Thoracic aorta (tissue), 2 donors: ENCODE measurements around the gene COL21A1. TPM values are rescaled to one million over a fixed set of nuclear protein-coding genes. Genes with fewer than 3 reads are reported as not detected.

Source experiments
- ATAC-seq: fragments of 150-250 bp; one replicate; pipeline ENCODE4 v1.8.0; 2017; ENCODE audit warnings: low read depth; ENCODE audit not compliant: insufficient number of reproducible peaks, low FRiP score
- DNase-seq: peaks from one replicate; pipeline ENCODE4 v3.0.0-alpha.2; 2020; ENCODE audit warnings: low spot score
- H3K27ac ChIP-seq, 2 donors: fragments of 200-600 bp; sonication (generic); 1 replicate in 1 of 2; 2 replicates in 1 of 2; pipeline ENCODE4 v1.5.1; 2016; ENCODE audit warnings: mild to moderate bottlenecking in 2 of 2, moderate library complexity in 2 of 2
- H3K27me3 ChIP-seq: fragments of 200-600 bp; sonication (generic); replicated peaks from 2 replicates; pipeline ENCODE4 v1.6.0; 2016; ENCODE audit warnings: mild to moderate bottlenecking; ENCODE audit not compliant: insufficient read depth
- H3K36me3 ChIP-seq: fragments of 200-600 bp; sonication (generic); one replicate; pipeline ENCODE4 v1.5.1; 2016
- H3K4me1 ChIP-seq, 2 donors: fragments of 200-600 bp; sonication (generic); 1 replicate in 1 of 2; 2 replicates in 1 of 2; pipeline versions ENCODE4 v1.5.1 to v1.6.0; 2016; ENCODE audit warnings: low read depth in 2 of 2, mild to moderate bottlenecking in 1 of 2; ENCODE audit not compliant: control insufficient read depth in 1 of 2
- H3K4me3 ChIP-seq: fragments of 200-600 bp; sonication (generic); 2 replicates; pipeline ENCODE4 v1.5.1; 2016; ENCODE audit warnings: mild to moderate bottlenecking
- H3K9me3 ChIP-seq: fragments of 200-600 bp; sonication (generic); 2 replicates; pipeline ENCODE4 v1.5.1; 2016
- CTCF ChIP-seq: fragments of 200-600 bp; sonication (generic); IDR thresholded peaks from one replicate; pipeline ENCODE4 v1.5.1; 2019; ENCODE audit warnings: antibody characterized with exemption
- total RNA-seq, 2 donors: library from RNA; depleted of rRNA; stranded (reverse); fragments of >200 nt; gene quantifications; one replicate each; pipeline versions ENCODE4 v1.1.0 to v1.2.3, GENCODE V29; 2016

The COL21A1 gene
- total RNA-seq, 2 donors from 2014 or later: 52.6 to 53.7 TPM

- DNase-seq (no peak), ATAC-seq (no peak)
- no peak overlapping the region for H3K27ac ChIP-seq
- TF ChIP-seq CTCF: no peak
- no peaks in the 10 kb centered on the region for H3K9me3 ChIP-seq
- peaks cover 13 to 23% of the 10 kb centered on the region in 2 donors for H3K4me1 ChIP-seq
- no peaks in the 10 kb centered on the region for H3K27me3 ChIP-seq
- no peak overlapping the region for H3K4me3 ChIP-seq
- H3K36me3 ChIP-seq: no peaks in the 10 kb centered on the region
Measured at GRCh38 chr6:56037601-56038000, 209.8 kb downstream of the COL21A1 start.

GRCh38 chr6:56036916-56037600, 210.3 kb downstream of the COL21A1 start:
- Histone ChIP-seq H3K27ac (no peak overlapping the region), H3K4me1 (peaks cover 13 to 26% of the 10 kb centered on the region in 2 donors), H3K36me3 (no peaks in the 10 kb centered on the region), H3K27me3 (no peaks in the 10 kb centered on the region), H3K9me3 (no peaks in the 10 kb centered on the region), H3K4me3 (no peak overlapping the region)
- DNase-seq: no peak
- ATAC-seq: no peak
- no peak for TF ChIP-seq CTCF

- no peaks in the 10 kb centered on the region for H3K36me3 ChIP-seq
- ATAC-seq (no peak), DNase-seq (no peak)
- no peaks in the 10 kb centered on the region for H3K27me3 ChIP-seq
- TF ChIP-seq CTCF: no peak
- H3K4me1 ChIP-seq: peaks cover 5 to 17% of the 10 kb centered on the region in 2 donors
- H3K27ac ChIP-seq: no peak overlapping the region
- no peak overlapping the region for H3K4me3 ChIP-seq
- no peaks in the 10 kb centered on the region for H3K9me3 ChIP-seq
Measured at GRCh38 chr6:56033401-56033800, 214.0 kb downstream of the COL21A1 start.

GRCh38 chr6:56032715-56033260, 214.6 kb downstream of the COL21A1 start:
- Histone ChIP-seq H3K27ac (no peak overlapping the region), H3K9me3 (no peaks in the 10 kb centered on the region), H3K4me1 (peaks cover 5 to 17% of the 10 kb centered on the region in 2 donors), H3K36me3 (no peaks in the 10 kb centered on the region), H3K4me3 (no peak overlapping the region), H3K27me3 (no peaks in the 10 kb centered on the region)
- TF ChIP-seq CTCF: no peak
- DNase-seq (no peak), ATAC-seq (no peak)

- no peak for ATAC-seq
- no peak for DNase-seq
Measured at GRCh38 chr6:56027865-56028264, 219.5 kb downstream of the COL21A1 start.

More at GRCh38 chr6:56027865-56028264, 219.5 kb downstream of the COL21A1 start:
- H3K4me1 ChIP-seq: peaks cover 7 to 21% of the 10 kb centered on the region in 2 donors
- TF ChIP-seq CTCF: no peak
- no peaks in the 10 kb centered on the region for H3K9me3 ChIP-seq
- no peaks in the 10 kb centered on the region for H3K36me3 ChIP-seq
- H3K4me3 ChIP-seq: no peak overlapping the region
- H3K27me3 ChIP-seq: no peaks in the 10 kb centered on the region
- H3K27ac ChIP-seq: no peak overlapping the region
